GM13976 (cell line): ENCODE measurements around the gene GAB2.

Source experiments
- DNase-seq: peaks from one replicate; pipeline ENCODE4 v3.0.0; 2012; ENCODE audit warnings: low spot score
- in situ Hi-C: fragments of 300-500 bp; cut with MboI; formaldehyde crosslinking; loops from one replicate; pipeline ENCODE4 v1.12.0; 2022; ENCODE audit warnings: low sequenced_read_pairs, mixed read lengths, inconsistent platforms; ENCODE audit not compliant: unreplicated experiment
- TF ChIP-seq, protein P1 (sequence below): IDR thresholded peaks from 2 replicates; pipeline ENCODE4 v1.5.1; 2012; ENCODE audit warnings: borderline replicate concordance, mild to moderate bottlenecking; ENCODE audit not compliant: insufficient read depth; ENCODE audit errors: extremely low read depth, missing control alignments, control extremely low read depth

The GAB2 gene

DNA sequence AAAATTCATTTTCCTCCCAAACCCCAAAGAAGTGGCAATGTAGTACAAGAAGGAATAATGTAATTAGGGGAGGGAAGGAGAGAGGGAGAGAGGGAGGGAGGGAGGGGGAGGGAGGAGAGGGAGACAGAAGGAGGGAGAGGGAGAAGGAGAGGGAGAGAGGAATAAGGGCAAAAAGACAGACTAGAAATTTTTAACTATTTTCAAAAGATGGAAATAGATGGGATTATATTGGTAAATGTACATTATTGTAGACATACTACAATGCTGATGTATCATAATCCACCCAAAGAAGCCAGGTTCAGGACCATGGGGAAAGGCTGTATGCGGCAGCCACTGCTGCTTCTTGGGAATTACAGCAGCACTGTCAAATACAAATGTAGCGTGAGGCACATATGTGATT lies 74.3 kb downstream of the GAB2 start:
- in situ Hi-C loops = no loop called here

DNA sequence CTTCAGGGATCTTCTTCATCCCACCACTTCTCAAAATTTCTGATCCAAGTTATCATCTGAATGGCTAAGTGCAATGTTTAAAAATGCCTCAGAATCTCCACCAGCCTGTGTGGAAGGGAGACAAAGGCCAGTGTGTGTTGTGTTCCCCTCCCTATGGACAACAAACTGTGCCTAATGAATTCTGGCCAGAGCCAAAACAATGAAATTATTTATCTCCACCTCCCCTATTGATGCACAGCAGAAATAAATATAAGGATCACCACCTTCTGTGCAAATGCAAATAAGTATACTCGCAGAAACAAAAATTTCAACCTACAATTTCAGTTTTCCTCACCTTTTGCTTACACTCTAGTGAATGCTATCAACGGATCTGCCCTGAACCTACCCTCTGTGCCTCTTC lies 75.8 kb downstream of the GAB2 start:
- TF ChIP-seq, protein P1, sequence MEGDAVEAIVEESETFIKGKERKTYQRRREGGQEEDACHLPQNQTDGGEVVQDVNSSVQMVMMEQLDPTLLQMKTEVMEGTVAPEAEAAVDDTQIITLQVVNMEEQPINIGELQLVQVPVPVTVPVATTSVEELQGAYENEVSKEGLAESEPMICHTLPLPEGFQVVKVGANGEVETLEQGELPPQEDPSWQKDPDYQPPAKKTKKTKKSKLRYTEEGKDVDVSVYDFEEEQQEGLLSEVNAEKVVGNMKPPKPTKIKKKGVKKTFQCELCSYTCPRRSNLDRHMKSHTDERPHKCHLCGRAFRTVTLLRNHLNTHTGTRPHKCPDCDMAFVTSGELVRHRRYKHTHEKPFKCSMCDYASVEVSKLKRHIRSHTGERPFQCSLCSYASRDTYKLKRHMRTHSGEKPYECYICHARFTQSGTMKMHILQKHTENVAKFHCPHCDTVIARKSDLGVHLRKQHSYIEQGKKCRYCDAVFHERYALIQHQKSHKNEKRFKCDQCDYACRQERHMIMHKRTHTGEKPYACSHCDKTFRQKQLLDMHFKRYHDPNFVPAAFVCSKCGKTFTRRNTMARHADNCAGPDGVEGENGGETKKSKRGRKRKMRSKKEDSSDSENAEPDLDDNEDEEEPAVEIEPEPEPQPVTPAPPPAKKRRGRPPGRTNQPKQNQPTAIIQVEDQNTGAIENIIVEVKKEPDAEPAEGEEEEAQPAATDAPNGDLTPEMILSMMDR = no peak
- DNase-seq = no peak
- in situ Hi-C loops = no loop called here

More for the DNA sequence above, 74.3 kb downstream of the GAB2 start:
- DNase-seq = no peak
- TF ChIP-seq, protein P1 = no peak

DNA sequence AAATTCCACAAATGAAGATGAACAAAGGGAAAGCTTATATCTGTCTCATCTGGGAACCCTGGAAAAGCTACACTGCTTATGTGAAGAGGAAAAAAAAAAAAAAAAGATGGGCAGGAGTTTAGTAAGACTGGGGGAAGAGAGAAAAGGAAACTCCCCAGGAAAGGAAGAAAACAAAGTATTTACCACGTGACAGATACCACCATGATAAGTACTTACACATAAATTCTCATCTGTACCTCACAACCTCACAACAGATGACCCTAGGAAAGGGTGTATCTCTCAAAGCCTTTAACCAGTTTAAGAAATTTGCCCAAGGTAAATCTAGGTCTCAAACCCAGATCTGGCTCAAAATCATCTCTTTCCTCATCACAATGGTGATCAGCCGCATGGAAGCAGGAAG lies 77.1 kb downstream of the GAB2 start:
- TF ChIP-seq, protein P1 = no peak
- in situ Hi-C loops = no loop called here
- DNase-seq = no peak

DNA sequence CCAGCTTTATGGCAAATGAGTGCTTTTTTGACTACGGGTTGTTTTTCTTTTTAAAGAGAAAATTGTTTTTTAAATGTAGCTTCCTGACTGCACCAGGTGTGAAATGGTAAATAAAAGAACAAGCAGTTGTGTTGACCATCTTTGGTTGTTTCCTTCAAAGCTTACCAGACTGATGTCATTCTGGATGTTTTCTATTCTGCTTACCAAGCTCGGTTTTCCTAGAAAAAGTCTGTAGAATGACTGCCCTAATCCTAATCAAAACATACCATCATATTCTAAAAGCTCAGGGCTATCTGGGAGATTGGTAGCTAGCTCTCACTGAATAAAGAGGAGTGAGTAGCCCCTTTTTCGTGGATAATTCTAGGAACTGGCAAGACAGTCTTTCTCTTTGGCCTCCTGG lies 77.7 kb downstream of the GAB2 start:
- DNase-seq = no peak
- in situ Hi-C loops = no loop called here

DNA sequence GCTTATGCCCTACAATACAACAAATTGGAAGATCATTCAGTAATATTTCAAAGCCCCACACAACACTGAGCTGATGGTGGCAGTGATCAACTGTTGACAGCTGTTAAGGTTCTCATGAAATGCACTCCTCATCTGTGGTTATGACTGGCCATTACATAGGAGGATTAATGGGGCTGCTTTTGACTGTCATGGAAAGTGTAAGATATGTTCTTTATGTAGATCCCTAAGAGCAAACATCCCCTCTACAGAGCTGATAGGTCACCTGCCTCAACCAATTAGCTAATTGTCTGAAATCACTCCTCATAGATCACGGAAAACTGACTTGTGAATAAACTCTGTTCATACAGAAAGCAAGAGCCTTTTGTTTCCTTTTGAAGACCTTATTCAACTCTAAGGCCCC lies 78.1 kb downstream of the GAB2 start:
- TF ChIP-seq, protein P1 = no peak
- in situ Hi-C loops = no loop called here
- no peak for DNase-seq

More for the DNA sequence above, 77.7 kb downstream of the GAB2 start:
- TF ChIP-seq, protein P1 = no peak

DNA sequence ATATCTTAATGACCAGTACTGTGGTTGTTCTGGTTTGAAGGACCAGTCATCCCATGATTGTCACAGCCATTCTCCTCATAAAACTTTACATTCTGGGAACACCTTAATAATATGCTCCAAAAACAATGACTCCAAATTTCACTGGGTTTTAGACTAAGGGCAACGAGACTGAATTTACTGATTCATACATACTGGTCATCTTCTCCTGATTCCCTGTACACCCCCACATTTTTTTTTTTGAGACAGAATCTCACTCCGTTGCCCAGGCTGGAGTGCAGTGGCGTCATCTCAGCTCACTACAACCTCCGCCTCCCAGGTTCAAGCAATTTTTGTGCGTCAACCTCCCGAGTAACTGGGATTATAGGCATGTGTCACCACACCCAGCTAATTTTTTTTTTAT lies 78.9 kb downstream of the GAB2 start:
- TF ChIP-seq, protein P1 = no peak
- no peak for DNase-seq
- in situ Hi-C loops = no loop called here

DNA sequence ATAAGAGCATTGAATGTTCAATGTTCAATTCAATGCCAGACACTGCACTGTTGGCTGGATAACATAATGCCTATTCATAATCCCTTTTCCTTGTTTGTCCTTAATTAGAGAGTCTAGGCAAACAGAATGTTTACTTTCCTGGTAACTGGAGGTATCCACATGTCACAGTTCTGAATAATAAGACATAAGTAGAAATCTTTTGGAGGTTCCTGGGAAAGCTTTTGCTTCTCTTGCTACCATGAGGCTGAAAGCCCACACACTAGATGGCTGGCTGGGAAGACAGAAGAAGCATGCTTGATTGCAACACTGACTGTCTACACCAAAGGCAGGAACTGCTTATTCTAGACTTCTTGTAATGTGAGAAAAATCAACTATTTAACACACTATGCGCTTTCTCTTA lies 79.5 kb downstream of the GAB2 start:
- in situ Hi-C loops = no loop called here
- TF ChIP-seq, protein P1 = no peak
- no peak for DNase-seq
